SK-N-SH treated with all-trans-retinoic acid at 6 μM for 48 hours (cell line): ENCODE measurements around the gene NTN1.

Experiments
- PATZ1 ChIP-seq: fragments of 250-450 bp; sonication (Bioruptor Pico); IDR thresholded peaks from 2 replicates; pipeline ENCODE4 v1.8.0; 2020; ENCODE audit warnings: mild to moderate bottlenecking, moderate library complexity, borderline replicate concordance
- TCF4 ChIP-seq: fragments of 250-450 bp; sonication (Bioruptor Pico); IDR thresholded peaks from 2 replicates; pipeline ENCODE4 v1.8.0; 2021; ENCODE audit warnings: mild to moderate bottlenecking, moderate library complexity, borderline replicate concordance
- ZNF70 ChIP-seq: fragments of 450-650 bp; formaldehyde crosslinking; IDR thresholded peaks from 2 replicates; pipeline ENCODE4 v1.5.0; 2020; ENCODE audit warnings: mild to moderate bottlenecking, moderate library complexity

DNA sequence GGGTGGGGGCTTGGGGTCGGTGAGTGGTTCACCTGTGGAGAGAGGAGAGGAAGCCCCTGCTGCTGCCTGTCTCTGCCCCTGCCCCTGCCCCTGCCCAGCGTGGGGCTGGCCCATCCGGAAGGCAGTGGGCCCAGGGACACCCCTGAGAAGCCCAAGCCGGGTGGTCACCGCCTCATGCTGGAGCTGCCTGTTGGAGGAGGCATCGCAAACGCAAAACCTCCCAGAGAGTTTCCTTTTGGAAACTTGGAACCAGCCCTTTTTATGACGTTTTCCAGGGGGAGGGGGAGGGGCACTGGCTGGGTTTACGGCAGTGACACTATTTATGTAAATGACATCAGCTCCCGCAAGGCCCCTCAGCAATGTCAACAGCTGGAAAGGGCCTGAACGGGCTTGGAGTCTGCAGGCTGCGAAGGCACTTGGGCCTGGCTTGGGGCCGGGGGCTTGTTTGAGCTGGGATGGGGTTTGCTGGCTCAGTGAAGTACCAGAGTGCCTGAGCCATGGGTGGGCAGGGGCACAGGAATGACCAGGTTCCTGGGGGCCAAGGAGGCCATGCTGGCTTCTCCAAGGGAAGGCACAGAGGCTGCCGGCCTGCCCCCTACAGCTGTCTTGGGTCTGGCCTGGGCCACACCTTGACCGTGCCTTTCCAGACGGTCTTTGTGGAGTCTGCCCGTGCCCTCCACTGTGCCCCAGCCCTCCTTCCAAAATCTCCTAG is 219.5 kb downstream of the NTN1 start:
- no peak for TF ChIP-seq TCF4 (CRISPR knock-in tag)
- TF ChIP-seq PATZ1 (CRISPR knock-in tag), result no peak
- TF ChIP-seq ZNF70, result no peak
